ENCODE results near the gene DOCK3. TPM values are rescaled to one million over a fixed set of nuclear protein-coding genes. Genes with fewer than 3 reads are reported as not detected.

DOCK3 gene
- total RNA-seq, 2 experiments from 2014 or later: 0.93 to 1.1 TPM

DNA sequence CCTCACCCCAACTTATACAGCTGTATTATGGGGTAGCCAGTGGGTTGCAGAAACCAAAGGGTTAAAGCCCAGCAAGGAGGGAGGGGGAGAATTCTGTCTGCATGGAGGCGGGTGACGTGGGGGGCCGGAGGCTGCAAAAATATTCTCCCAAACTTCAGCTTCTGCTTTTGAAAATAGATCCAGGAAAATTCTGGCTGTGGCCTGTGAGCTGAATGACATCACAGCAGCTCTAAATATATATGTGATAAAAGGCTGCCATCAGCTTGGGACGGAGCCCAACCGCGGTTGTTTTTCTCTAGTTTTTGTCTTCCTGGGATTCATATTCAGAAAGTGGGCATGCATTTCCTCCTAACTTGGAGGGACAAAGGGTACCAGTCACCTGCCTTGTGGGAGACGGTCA lies 30.2 kb upstream of the DOCK3 start:
- H3K4me1 ChIP-seq (ENCODE audit: insufficient read depth, low read length): no peaks in the 10 kb centered on the region
- Mint-ChIP-seq H3K27me3 (no peaks in the 10 kb centered on the region), H3K36me3 (ENCODE audit: low read depth) (peaks cover 69% of the 10 kb centered on the region), H3K4me3 (no peak overlapping the region), H3K9me3 (no peaks in the 10 kb centered on the region), H3K4me1 (ENCODE audit: low read depth) (no peaks in the 10 kb centered on the region), H3K27ac (no peak overlapping the region)
- DNase-seq (no peak), ATAC-seq (ENCODE audit: poor library complexity) (no peak)
- ChIA-PET CTCF (no interaction called here), POLR2A (no interaction called here)
- TF ChIP-seq, protein P1, sequence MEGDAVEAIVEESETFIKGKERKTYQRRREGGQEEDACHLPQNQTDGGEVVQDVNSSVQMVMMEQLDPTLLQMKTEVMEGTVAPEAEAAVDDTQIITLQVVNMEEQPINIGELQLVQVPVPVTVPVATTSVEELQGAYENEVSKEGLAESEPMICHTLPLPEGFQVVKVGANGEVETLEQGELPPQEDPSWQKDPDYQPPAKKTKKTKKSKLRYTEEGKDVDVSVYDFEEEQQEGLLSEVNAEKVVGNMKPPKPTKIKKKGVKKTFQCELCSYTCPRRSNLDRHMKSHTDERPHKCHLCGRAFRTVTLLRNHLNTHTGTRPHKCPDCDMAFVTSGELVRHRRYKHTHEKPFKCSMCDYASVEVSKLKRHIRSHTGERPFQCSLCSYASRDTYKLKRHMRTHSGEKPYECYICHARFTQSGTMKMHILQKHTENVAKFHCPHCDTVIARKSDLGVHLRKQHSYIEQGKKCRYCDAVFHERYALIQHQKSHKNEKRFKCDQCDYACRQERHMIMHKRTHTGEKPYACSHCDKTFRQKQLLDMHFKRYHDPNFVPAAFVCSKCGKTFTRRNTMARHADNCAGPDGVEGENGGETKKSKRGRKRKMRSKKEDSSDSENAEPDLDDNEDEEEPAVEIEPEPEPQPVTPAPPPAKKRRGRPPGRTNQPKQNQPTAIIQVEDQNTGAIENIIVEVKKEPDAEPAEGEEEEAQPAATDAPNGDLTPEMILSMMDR (IDR thresholded peaks at IDR 0.05): no peak
- intact Hi-C loops (cut with DNase I, micrococcal nuclease): no loop called here
- no peaks in the 10 kb centered on the region for H3K9me3 ChIP-seq (ENCODE audit: control insufficient read depth in 1 of 2, insufficient read depth in 1 of 2, low read length in 2 of 2)
- H3K27me3 ChIP-seq (ENCODE audit: control insufficient read depth in 1 of 2, insufficient read depth in 2 of 2, low read length in 2 of 2): no peaks in the 10 kb centered on the region
- H3K4me3 ChIP-seq (ENCODE audit: low read length): no peak overlapping the region
- peaks cover 95% of the 10 kb centered on the region for H3K36me3 ChIP-seq (ENCODE audit: insufficient read depth, low read length)
- H3K27ac ChIP-seq (ENCODE audit: low read depth in 1 of 2, low read length in 2 of 2): no peak overlapping the region

DNA sequence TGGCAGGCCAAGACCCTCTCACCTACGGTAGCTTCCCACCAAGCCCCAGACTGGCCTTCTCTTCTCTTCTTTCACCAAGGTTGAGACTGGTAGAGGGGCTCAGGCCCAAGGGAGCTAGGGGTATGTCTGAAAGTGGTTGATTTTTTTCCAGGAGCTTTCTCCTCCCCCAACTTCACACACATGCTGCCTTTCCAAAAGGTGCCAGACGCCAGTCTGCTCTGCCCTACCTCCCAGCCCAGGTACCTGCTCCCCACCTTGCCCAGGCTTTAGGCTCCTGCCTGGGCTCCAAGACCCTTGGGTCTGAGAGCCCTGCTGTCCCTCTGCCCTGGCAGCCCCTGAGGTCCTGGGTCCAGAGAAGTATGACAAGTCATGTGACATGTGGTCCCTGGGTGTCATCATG lies 29.3 kb upstream of the DOCK3 start:
- ChIA-PET CTCF (interaction anchor here (0.6 kb wide), 1 partner anchor 862 kb away, joined by 3 read pairs; no protein-coding TSS in a partner anchor), POLR2A (no interaction called here)
- DNase-seq (no peak), ATAC-seq (ENCODE audit: poor library complexity) (no peak)
- intact Hi-C loops (cut with DNase I, micrococcal nuclease): no loop called here
- Histone ChIP-seq H3K4me1 (ENCODE audit: insufficient read depth, low read length) (no peaks in the 10 kb centered on the region), H3K9me3 (ENCODE audit: control insufficient read depth in 1 of 2, insufficient read depth in 1 of 2, low read length in 2 of 2) (no peaks in the 10 kb centered on the region), H3K27me3 (ENCODE audit: control insufficient read depth in 1 of 2, insufficient read depth in 2 of 2, low read length in 2 of 2) (no peaks in the 10 kb centered on the region), H3K4me3 (ENCODE audit: low read length) (no peak overlapping the region), H3K27ac (ENCODE audit: low read depth in 1 of 2, low read length in 2 of 2) (no peak overlapping the region), H3K36me3 (ENCODE audit: insufficient read depth, low read length) (peaks cover 87% of the 10 kb centered on the region)
- no peak overlapping the region for H3K4me3 Mint-ChIP-seq
- TF ChIP-seq, protein P1 (IDR thresholded peaks at IDR 0.05): no peak
- H3K4me1 Mint-ChIP-seq (ENCODE audit: low read depth): no peaks in the 10 kb centered on the region
- H3K36me3 Mint-ChIP-seq (ENCODE audit: low read depth): peaks cover 65% of the 10 kb centered on the region
- no peak overlapping the region for H3K27ac Mint-ChIP-seq
- H3K27me3 Mint-ChIP-seq: no peaks in the 10 kb centered on the region
- H3K9me3 Mint-ChIP-seq: no peaks in the 10 kb centered on the region

DNA sequence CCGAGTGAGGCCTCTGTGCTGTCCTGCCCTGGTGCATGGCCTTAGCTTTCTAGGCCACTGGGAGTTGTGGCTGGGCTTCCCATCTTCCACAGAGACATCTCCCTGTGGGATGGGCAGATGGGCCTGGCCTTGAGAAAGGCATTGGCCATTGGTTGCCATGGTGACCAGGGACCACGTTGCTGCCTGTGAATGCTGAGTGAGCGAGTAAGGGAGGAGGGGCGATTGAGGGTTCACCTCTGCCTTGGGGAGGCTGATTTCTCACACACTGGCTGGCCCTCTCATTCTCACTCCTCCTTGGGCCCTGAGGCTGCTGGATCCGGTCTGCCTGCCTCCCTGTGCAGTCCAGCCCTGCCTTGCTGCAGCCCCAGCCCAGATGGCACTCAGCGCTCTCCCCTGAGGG lies 26.4 kb upstream of the DOCK3 start:
- Histone ChIP-seq H3K4me1 (ENCODE audit: insufficient read depth, low read length) (no peaks in the 10 kb centered on the region), H3K4me3 (ENCODE audit: low read length) (no peak overlapping the region), H3K36me3 (ENCODE audit: insufficient read depth, low read length) (peaks cover 59% of the 10 kb centered on the region), H3K27ac (ENCODE audit: low read depth in 1 of 2, low read length in 2 of 2) (no peak overlapping the region), H3K9me3 (ENCODE audit: control insufficient read depth in 1 of 2, insufficient read depth in 1 of 2, low read length in 2 of 2) (no peaks in the 10 kb centered on the region), H3K27me3 (ENCODE audit: control insufficient read depth in 1 of 2, insufficient read depth in 2 of 2, low read length in 2 of 2) (no peaks in the 10 kb centered on the region)
- Mint-ChIP-seq H3K36me3 (ENCODE audit: low read depth) (peaks cover 41% of the 10 kb centered on the region), H3K4me1 (ENCODE audit: low read depth) (no peaks in the 10 kb centered on the region), H3K4me3 (no peak overlapping the region), H3K27me3 (no peaks in the 10 kb centered on the region), H3K27ac (no peak overlapping the region), H3K9me3 (no peaks in the 10 kb centered on the region)
- TF ChIP-seq, protein P1 (IDR thresholded peaks at IDR 0.05): no peak
- intact Hi-C loops (cut with DNase I, micrococcal nuclease): no loop called here
- ChIA-PET POLR2A (no interaction called here), CTCF (no interaction called here)
- DNase-seq (no peak), ATAC-seq (ENCODE audit: poor library complexity) (no peak)
